AG08396 (cell line): Measurements from ENCODE around the gene CACNB2.
"Not testable (repeated sequence)": the region's sequence is repeated elsewhere in the genome, so short reads cannot be mapped to it uniquely, and the experiment has no call there.

Source experiments
- DNase-seq: peaks from one replicate; pipeline ENCODE4 v3.0.0; 2012; ENCODE audit warnings: low spot score, mixed read lengths

Gene CACNB2

DNA sequence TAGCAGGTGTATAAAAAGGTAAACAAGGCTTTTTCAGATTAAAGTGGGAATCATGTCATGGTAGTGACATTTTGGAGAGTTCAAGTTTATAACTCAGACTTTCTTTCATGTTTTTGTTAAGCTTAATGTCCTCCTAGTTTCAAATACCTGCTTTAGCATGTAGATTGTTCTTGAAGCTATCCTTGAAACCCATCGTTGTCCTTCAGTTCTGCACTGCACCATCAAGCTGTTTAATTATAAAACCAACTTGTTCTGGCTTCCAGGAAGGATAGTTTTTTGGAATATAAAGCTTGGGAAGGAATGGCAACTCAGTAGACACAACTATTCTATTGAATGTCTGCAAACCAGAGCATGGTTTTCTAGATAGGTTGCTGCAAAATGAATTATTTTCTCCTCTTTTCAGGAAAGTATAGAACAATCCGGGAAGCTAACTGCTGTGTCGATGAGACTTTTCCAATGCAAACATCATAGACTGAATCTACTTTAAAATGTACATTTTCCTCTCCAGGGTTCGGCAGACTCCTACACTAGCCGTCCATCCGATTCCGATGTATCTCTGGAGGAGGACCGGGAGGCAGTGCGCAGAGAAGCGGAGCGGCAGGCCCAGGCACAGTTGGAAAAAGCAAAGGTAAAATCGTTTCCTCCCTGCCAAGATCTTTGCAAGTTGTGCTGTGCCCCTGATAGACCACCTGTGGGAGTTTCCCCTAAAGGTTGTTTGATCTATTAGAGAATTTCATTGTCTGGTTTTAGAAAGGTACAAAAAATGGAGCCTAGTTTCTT lies 261.4 kb downstream of the CACNB2 start:
- no peak for DNase-seq

DNA sequence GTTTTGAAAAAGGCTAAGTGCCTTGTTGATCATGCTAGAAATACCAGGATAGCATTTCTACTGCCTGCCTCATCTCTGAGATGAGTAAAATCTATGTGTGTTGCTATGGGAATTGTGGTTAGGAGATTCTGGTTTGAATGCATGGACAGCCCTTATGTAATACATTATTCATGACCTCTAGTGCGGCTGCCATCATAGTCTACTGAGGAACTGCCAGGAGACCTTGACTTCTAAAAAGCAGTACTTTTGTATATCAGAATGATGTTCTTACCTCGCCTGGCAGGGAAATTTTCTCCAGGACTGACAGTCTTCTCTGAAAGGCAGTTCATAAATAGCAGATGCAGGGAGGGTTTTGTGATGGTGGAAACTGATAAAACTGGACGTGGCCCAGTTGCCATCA lies 262.6 kb downstream of the CACNB2 start:
- no peak for DNase-seq

DNA sequence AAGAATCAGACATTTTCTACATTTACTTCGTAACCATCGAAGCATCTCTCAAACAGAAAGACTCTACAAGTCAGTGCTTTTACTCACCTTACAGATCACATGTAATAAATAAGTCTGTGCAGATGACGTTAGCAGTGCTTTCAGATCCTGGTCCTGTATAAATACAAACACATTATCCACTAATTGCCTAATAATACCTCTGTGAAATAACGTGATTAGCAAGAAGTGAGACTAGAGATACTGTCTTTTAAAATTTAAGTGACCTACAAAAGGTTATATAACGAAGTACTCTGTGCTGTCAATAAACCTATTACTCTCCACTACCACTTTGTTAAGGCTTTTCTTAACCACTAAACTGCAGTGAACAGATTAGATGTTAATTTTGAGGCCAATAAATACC lies 264.3 kb downstream of the CACNB2 start:
- no peak for DNase-seq

- DNase-seq = no peak
Measured at GRCh38 chr10:18406136-18406535, 265.9 kb downstream of the CACNB2 start.

DNA sequence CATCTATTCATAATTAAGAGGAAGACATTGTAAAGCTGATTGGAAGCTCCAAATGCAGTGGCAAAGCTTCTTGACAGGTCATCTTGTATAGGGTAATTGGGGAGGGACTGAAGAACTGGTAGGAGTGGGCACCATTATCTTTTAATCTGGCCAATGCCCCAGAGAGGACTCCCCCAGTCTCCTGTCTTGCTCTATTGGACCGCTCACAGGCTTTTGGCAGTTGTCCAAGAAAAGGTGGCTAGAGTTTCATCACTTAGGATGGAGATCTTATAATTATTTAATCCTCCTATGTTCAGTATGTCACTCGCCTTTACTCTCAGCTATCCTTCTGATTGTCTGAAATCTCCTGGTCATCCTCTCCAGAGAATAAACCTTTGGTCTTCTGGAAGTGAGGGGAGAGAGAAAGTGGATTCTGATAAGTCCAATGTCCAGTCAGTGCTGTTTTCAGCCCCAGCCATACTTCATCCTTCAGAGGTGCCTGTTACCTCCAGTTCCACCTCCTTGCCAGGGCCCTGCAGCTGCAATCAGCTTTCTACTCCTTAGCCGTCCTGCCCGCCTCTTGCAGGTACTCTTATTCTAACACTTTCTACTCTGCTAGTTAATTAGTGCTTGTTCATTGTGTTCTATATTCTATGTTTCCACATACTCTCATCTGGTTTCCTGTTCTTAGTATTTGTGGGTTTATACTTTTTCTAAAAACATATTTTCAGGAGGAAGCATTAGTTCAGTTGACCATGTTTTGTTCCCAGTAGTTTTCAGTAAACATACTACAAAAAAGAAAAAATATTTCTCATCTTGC lies 269.6 kb downstream of the CACNB2 start:
- no peak for DNase-seq

DNA sequence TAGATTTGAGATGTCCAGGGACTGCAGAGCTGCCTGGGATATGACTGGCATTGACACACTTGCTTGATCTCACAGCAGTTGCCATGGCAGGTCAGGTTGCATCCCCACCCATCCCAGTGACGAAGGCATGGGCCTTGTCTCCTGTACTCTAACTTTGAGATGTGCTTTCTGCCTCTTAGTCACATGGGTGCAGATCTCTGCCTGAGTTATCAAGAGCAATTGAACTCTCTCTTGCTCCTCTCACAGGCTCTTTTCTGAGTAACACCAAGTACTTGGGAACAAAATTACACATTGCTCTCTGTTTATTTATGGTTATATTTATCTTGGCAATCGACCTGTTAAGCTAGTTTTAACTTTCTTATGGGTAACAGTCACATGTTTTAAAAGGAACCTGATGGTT lies 273.8 kb downstream of the CACNB2 start:
- no peak for DNase-seq

DNA sequence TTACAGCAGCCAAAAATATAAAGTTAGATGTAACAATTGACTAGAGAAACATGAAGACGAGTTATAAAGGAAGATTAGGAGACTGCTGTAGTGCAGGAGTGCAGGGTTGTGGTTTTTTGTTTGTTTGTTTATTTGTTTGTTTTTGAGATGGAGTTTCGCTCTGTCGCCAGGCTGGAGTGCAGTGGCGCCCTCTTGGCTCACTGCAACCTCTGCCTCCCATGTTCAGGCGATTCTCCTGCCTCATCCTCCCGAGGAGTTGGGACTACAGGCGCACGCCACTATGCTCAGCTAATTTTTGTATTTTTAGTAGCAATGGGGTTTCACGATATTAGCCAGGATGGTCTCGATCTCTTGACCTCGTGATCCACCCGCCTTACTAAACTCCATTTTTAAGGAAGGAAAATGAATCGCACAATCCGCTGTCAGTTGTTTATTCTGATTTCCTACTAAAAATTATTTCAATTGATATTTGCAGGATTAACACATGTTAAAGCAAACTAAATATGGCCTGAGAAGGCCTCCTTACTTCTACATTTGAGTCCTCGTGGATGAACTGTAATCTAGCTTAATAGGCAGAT lies 277.8 kb downstream of the CACNB2 start:
- no peak for DNase-seq

DNA sequence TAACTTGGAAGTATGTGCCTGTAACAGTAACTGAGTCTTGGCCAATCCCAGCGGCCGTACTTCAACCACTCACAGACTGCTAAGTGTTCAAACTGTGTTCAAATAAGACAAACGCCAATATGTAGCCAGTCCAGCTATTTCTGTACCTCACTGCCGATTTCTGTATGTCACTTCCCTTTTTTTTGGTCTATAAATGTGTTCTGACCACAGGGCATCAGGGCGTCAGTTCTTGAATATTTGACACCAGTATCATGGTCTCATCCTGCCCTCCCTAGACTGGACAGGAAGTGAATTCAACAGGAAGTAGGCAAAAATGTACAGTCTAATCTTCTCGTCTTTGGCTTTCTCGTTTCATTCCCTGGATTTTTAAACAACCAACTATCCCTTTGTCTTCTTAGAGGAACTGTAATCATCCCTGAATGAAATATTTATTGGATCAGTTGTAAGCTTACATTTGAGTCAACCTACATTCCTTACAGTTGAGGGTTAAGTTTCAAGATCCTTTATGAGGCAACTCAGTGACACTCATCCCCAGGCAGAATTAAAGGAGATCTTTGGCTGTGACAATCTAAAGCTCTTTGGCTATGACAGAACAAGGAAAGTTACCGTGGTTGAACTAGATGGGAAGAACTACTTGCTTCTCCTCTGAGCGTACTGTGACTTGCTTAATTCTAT lies 278.5 kb downstream of the CACNB2 start:
- no peak for DNase-seq

GRCh38 chr10:18419945-18420344 lies 279.7 kb downstream of the CACNB2 start:
- no peak for DNase-seq

DNA sequence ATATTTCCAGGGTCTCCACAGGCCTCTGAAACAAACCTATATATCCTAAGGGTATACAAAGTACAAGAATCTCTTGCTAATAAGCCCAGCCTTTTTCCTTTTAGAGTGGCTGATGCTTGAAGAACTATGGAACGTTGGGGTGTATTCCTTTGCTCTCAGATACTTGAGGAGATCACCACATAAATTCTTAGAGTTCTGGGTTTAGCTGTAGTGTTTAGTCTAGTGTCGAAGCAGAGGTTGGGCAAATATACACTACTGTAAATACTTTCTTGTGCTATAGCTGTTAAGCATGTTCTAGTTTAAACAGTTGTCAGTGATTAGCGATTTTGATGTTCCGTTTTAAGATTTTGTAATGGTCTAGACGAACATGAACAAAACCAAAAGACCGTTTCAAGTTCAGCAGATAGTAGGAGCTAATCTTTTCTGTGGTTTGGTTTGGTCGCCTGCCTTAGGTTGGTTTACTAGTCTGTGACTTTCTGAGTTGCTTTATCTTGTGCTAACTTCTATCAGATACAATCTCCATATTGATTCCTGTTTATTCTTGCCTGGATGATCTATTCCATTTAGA lies 281.6 kb downstream of the CACNB2 start:
- no peak for DNase-seq

DNA sequence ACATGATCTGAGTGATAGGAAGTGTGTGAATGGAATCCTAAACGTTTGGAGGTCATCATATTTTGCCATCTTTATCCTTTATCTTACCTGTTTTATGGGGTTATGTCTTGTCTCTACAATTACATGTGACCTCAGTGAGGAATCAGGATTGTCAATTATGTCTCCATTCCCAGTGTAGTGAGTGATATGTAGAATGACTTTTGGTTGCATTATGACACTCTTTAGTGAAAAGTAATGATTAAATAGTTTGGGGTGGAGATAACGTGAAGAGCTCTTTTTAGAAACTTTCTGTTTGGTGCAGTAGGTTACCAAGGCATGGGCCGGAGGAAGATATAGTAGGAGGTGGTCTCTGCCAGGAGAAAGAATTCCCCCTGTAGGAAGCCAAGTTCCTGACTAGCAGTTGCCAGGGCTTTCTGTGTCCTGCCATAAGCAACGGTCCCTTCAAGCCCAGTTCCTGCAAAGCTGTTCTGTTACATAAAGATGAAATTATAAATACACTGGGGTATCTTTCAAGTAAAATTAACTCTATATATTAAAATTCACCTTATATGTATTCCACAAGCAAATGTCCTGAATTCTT lies 282.9 kb downstream of the CACNB2 start:
- no peak for DNase-seq

DNA sequence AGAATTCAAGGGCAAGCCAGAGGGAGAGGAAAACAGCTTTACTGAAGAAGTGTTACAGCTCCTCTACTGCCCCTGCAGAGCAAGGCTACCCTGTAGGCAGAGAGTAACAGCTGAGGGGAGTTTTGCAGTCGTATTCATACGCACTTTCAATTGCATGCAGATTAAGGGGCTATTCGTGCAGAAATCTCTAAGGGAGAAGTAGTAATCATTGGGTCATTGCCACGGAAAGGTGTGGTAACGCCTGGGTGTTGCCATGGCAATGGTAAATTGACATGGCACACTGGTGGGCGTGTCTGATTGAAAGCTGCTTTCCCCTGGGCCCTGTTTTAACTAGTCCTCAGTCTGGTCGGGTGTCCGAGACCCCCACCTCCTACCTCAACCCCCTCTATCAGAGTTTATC lies 284.0 kb downstream of the CACNB2 start:
- DNase-seq = no peak

DNA sequence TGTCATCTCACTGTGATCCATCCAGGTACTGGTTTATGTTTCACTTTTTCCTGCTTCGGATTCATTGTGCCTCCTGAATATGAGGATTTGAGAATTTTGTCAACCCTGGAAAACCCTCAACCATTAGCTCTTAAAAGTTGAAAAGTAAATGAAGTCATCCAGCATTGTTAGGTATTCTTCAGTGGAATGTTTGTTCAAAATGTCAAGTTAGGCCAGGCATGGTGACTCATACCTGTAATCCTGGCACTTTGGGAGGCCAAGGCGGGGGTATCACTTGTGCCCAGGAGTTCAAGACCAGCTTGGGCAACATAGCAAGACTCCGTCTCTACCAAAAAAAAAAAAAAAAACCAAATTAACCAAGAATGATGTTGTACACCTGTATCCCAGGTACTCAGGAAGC lies 289.1 kb downstream of the CACNB2 start:
- no peak for DNase-seq

GRCh38 chr10:18436902-18437301 lies 296.7 kb downstream of the CACNB2 start:
- DNase-seq = no peak

GRCh38 chr10:18437486-18437885 lies 297.3 kb downstream of the CACNB2 start:
- DNase-seq = no peak

GRCh38 chr10:18438361-18439126 lies 298.3 kb downstream of the CACNB2 start:
- no peak for DNase-seq

DNA sequence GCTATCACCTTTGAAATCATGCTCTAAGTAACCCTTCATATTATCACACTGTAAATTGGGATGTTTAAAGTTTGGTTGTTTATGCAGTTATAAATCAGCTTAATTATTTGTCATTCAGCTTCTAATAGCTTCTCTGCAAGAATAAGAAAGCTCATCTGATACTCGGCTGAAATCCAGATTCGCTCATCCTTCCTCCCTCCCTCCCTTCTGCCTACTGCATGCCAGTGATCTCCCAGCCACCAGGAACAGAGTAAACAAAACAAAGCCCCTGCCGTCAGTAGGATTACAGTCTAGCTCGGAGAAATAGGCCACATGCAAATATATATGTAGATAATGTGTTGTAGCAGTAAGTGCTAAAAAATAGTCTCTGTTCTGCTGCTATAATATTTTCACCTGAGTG lies 299.4 kb downstream of the CACNB2 start:
- no peak for DNase-seq

- DNase-seq = not testable (repeated sequence)
Measured at GRCh38 chr10:18445635-18446034, 305.4 kb downstream of the CACNB2 start.

DNA sequence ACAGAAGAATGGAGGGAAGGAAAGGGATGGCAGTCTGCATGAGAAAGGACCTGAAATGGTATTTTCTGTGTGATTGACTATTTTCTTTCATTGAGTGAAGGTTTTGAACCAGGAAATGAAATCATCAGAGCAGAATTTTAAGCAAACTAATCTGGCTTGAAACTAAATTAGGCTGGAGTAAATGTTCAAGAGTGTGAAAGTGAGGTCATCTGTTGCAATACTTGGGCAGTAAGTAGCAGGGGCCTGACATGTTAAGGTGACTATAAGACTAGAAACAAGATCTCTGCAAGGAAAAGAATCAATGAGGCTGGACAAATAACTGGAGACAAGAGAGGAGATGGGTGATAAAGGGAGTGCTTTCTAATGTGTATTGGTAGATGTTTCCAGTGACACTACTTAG lies 306.0 kb downstream of the CACNB2 start:
- no peak for DNase-seq

DNA sequence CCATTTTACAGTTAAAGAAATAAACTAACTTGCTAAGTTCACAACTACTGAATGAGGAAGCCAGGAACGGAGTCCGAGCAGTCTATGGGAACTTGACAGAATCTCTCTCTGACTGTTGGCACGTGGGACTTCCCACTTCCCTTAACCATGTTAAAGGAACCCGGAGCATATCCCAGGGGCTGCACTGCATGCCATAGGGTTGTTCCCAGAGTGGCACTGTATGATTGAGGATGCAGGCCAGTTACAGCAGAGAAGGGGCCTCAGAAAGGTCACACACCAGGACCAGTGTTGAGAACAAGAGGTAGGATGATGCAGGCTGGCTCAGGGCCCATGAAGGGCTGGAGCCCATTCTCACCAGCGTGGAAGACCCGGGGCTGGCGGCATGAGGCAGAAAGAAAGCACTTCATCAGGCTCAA lies 309.4 kb downstream of the CACNB2 start:
- DNase-seq = no peak

- DNase-seq = no peak
Measured at GRCh38 chr10:18450298-18450697, 310.1 kb downstream of the CACNB2 start.
